Measurements from ENCODE around the gene NCS1.

The NCS1 gene

DNA sequence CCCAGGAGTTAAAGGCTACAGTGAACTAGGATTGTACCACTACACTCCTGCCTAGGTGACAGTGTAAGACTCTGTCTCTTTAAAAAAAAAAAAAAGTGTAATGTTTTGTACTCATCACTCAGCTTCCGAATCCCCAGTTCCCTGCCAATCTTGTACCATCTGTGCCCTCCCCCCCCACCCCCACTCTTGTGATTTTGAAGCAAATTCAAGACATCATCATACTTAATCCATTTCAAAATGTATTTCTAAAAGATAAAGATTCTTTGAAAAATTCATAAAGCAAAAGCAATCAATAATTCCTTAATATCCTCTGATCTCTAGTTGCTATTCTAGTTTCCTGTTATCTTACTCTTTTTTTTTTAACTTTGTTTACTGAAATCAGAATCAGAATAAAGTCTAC, 58.4 kb downstream of the NCS1 start:
- no peak overlapping the region for H3K4me2 ChIP-seq (ENCODE audit: low read length)
- H3K36me3 ChIP-seq (ENCODE audit: control insufficient read depth, insufficient read depth, low read length) = no peaks in the 10 kb centered on the region
- H3K27ac ChIP-seq = no peak overlapping the region
- no peak overlapping the region for H3K9ac ChIP-seq
- no peaks in the 10 kb centered on the region for H3K4me1 ChIP-seq
- H3K9me3 ChIP-seq (ENCODE audit: control insufficient read depth, low read length) = peaks cover 2% of the 10 kb centered on the region
- no peak overlapping the region for H3K4me3 ChIP-seq (ENCODE audit: low read depth, low read length)
- H2AFZ ChIP-seq = no peak overlapping the region
- no peaks in the 10 kb centered on the region for H3K27me3 ChIP-seq (ENCODE audit: control insufficient read depth, insufficient read depth, low read length)
- H3K79me2 ChIP-seq = no peaks in the 10 kb centered on the region
- TF ChIP-seq CTCF (IDR thresholded peaks at IDR 0.05) = no peak

DNA sequence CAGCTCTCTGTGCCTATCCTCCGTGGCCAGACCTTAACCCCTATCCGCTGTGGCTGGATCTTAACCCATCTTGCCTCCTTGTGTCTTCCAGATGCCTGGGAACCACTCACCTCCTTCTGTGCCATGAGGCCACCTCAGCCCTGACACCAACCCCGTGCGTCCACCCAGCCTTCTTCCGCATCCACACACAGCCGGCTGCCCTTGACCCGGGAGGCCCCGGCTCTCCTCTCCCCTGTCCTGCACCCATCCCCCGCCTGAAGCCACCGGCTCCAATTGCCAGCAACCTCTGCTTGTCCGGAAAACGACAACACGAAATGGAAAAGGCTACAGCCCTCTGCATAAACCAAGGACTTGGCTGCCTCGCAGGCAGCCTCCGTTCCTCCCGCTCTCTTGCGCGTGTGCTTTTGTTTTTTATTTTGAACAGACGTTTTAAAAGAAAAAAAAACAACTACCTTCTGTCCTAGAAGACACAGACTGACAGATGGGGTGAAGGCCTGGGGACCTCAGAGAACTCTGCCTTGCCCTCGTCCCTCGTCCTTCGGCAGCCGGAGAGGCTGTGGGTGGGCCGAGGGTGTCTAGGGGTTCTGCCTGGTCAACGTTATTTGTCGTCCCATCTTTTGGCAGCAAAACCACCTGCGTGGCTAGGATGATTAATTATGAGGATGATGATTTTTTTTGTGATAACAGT, 60.8 kb downstream of the NCS1 start:
- no peak for TF ChIP-seq CTCF (IDR thresholded peaks at IDR 0.05)

GRCh38 chr9:130233587-130233945, 61.4 kb downstream of the NCS1 start:
- Histone ChIP-seq H3K27ac (no peak overlapping the region), H2AFZ (no peak overlapping the region), H3K9me3 (ENCODE audit: control insufficient read depth, low read length) (no peaks in the 10 kb centered on the region), H3K27me3 (ENCODE audit: control insufficient read depth, insufficient read depth, low read length) (no peaks in the 10 kb centered on the region), H3K4me2 (ENCODE audit: low read length) (no peak overlapping the region), H3K36me3 (ENCODE audit: control insufficient read depth, insufficient read depth, low read length) (no peaks in the 10 kb centered on the region), H3K9ac (no peak overlapping the region), H3K79me2 (no peaks in the 10 kb centered on the region), H3K4me1 (no peaks in the 10 kb centered on the region), H3K4me3 (ENCODE audit: low read depth, low read length) (no peak overlapping the region)
- TF ChIP-seq CTCF (IDR thresholded peaks at IDR 0.05) = no peak

More for the DNA sequence above, 60.8 kb downstream of the NCS1 start:
- H3K27me3 ChIP-seq (ENCODE audit: control insufficient read depth, insufficient read depth, low read length) = no peaks in the 10 kb centered on the region
- H3K4me3 ChIP-seq (ENCODE audit: low read depth, low read length) = no peak overlapping the region
- H3K79me2 ChIP-seq = no peaks in the 10 kb centered on the region
- no peak overlapping the region for H3K9ac ChIP-seq
- H2AFZ ChIP-seq = no peak overlapping the region
- H3K36me3 ChIP-seq (ENCODE audit: control insufficient read depth, insufficient read depth, low read length) = no peaks in the 10 kb centered on the region
- H3K4me2 ChIP-seq (ENCODE audit: low read length) = no peak overlapping the region
- no peak overlapping the region for H3K27ac ChIP-seq
- H3K4me1 ChIP-seq = no peaks in the 10 kb centered on the region
- H3K9me3 ChIP-seq (ENCODE audit: control insufficient read depth, low read length) = peaks cover 1% of the 10 kb centered on the region

GRCh38 chr9:130234340-130235260, 62.4 kb downstream of the NCS1 start:
- Histone ChIP-seq H2AFZ (no peak overlapping the region), H3K79me2 (no peaks in the 10 kb centered on the region), H3K4me3 (ENCODE audit: low read depth, low read length) (no peak overlapping the region), H3K27ac (no peak overlapping the region), H3K9me3 (ENCODE audit: control insufficient read depth, low read length) (no peaks in the 10 kb centered on the region), H3K4me1 (no peaks in the 10 kb centered on the region), H3K9ac (no peak overlapping the region), H3K4me2 (ENCODE audit: low read length) (no peak overlapping the region), H3K27me3 (ENCODE audit: control insufficient read depth, insufficient read depth, low read length) (no peaks in the 10 kb centered on the region), H3K36me3 (ENCODE audit: control insufficient read depth, insufficient read depth, low read length) (no peaks in the 10 kb centered on the region)
- no peak for TF ChIP-seq CTCF (IDR thresholded peaks at IDR 0.05)

All from parathyroid adenoma (tissue), 2 donors.